Activated T-cell treated with anti-CD3 and anti-CD28 coated beads, Interleukin-2, amount 50 U/mL, for 1 hour (primary cell): ENCODE results near the gene CTBP2.

Experiments
- DNase-seq: peaks from one replicate; pipeline ENCODE4 v3.0.0-alpha.2; 2020

The CTBP2 gene

GRCh38 chr10:125159932-125160855 is at the start of gene CTBP2:
Gene CTBP2, minus strand, starts transcription at chr10:125160563.
- no peak for DNase-seq

DNA sequence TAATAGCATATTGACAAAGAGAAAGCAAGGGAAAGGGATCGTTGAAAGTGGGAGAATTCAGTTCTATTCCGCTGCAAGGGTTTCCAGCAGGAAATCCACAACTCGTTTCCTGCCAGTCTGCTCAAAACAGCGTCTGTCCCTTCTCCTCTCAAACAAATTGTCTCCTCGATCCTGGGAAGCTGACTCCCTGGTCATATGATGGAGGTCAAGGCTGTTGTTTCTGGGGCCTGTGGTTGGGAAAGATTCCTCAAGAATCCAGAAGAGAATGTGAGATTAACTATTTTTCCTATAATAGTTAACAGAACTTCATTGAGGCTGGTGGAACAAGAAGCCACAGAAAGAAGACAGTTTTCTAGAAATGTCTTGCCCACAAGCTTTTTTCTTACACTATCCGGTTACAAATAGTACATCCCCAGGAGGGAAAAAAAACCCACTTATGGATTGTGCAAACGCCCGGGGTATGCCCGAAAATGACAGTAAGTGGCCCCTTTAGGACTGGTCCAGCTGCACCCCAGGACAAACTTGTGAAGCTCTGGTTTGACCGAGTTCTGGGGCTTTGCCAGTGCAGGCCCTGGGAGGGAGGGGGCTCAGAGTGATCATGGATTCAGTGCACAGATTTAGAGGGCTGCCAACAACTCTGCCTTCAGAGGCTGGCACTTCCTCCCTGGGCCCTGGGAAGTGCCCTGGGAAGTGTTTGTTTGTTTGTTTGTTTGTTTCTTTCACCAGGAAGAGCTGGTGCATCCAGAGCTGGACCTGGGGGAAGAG is 49.4 kb upstream of the CTBP2 start:
- no peak for DNase-seq

GRCh38 chr10:125208854-125209565 is 48.6 kb upstream of the CTBP2 start:
- DNase-seq: no peak

GRCh38 chr10:125206623-125207022 is 46.3 kb upstream of the CTBP2 start:
- no peak for DNase-seq

DNA sequence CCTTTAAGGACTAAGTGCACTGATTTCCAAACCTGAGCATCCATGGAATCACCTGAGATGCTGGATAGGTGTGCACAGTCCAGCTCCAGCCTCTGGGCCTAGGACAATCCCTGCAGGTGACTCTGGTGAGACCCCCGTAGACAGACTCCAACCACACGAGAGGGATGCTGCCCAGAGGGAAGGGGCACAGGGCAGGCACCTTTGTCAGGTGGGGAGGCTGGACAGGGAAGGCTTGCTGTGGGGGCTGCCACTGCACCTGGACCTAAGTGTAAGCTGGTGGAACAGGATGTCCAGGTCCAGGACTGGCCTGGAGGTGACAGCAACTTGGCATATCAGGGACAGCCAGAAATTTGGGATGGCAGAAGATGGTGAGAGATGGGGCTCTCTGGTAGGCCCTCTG is 45.1 kb upstream of the CTBP2 start:
- DNase-seq: no peak

- DNase-seq: no peak
Observed at GRCh38 chr10:125204400-125204799, 44.0 kb upstream of the CTBP2 start.

DNA sequence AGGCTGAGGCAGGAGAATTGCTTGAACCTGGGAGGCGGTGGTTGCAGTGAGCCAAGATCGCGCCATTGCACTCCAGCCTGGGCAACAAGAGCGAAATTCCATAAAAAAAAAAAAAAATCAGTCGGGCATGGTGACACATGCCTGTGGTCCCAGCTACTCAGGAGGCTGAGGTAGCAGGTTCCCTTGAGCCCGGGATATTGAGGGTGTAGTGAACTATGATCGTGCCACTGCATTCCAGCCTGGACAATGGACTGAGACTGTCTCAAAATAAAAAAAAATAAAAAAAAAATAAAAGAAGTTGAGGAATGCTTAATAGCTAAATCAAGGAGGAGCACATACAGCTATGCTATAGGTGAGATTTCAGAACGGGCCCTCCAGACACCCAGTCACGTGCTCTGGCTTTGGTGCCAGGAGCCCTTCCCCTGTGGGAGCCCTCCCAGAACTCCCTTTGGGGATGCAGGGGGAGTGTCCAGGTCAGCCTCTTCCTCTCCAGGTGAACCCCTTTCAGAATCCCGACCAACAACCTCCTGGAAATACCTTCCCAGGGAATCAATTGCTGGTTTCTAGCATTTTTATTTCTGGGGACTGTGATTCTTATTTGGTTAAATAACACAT is 42.9 kb upstream of the CTBP2 start:
- DNase-seq: no peak

- no peak for DNase-seq
Observed at GRCh38 chr10:125201791-125202622, 41.6 kb upstream of the CTBP2 start.

DNA sequence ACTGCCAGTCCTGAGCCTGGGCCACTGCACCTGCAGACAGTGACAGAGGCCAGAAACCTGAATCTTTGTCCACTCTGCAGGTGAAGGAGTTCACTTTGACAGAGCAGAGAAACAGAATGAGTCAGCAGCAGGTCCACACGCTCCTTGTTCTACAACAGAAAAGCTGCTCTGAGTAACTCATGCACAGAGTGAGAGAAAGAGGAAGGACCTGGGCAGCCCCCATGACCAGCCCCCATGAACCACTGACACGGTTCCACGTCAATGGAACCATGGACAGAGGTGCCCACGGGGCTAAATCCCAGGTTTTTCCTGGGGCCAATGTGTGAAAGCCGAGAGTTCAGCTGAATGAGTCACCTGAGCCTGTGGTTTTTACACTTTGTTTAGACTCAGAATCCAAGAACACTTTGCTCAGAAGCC is 40.8 kb upstream of the CTBP2 start:
- no peak for DNase-seq

- no peak for DNase-seq
Observed at GRCh38 chr10:125200396-125200795, 40.0 kb upstream of the CTBP2 start.

DNA sequence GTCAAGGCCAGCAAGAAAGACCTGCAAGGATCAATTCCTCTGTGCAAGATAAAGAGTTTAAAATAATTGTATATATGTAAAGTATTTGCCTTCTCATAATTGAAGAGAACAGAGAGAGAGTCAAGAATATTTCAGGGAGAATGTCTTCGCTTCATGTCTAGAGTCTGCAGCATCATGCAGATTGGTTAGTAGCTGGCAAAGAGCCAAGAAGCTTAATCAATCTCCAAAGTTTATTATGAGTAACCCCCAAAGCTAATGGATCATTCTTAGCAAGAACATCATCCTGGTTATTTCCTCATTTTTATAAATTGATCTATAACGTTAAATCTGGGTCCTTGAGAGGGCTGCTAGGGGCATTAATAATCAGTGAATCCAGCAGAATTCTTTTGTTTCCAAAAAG is 38.9 kb upstream of the CTBP2 start:
- no peak for DNase-seq

DNA sequence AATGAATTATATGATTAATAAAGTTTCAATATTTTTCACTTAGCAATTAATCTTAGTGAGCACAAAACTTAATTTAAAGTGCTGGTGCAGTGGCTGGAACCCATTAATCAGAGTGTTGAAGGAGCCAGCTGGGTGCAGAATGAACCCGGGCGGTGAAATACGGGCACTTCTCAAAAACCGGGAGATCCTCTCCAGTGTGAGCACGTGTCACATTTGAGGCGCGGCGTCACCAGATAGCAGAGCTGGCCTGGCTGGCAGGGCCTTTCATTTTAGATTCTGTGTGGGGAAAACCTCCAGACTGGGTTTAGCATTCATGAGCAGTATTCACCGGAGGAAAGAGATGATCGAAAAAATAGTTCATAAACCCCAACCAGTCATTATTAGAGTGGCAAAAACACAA is 34.5 kb upstream of the CTBP2 start:
- DNase-seq: no peak

GRCh38 chr10:125193306-125193877 is 33.0 kb upstream of the CTBP2 start:
- no peak for DNase-seq

DNA sequence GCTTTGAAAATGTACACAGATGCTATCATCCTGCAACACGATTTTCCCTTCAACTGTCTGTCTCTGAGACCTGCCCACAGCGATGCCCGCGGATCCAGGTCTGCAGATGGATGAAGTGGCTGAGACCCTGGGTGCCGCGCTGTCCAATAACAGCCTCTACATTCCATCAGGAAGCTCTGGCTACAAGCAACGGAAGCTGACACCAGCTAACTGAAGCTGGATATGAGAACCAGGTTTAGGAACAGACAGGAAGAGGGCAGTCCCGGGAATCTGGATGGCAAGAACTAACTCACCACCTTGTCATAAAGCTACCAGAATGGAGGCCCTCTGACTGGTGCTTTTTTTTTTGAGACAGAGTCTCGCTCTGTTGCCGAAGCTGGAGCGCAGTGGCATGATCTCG is 32.3 kb upstream of the CTBP2 start:
- no peak for DNase-seq

GRCh38 chr10:125192005-125192404 is 31.6 kb upstream of the CTBP2 start:
- no peak for DNase-seq

DNA sequence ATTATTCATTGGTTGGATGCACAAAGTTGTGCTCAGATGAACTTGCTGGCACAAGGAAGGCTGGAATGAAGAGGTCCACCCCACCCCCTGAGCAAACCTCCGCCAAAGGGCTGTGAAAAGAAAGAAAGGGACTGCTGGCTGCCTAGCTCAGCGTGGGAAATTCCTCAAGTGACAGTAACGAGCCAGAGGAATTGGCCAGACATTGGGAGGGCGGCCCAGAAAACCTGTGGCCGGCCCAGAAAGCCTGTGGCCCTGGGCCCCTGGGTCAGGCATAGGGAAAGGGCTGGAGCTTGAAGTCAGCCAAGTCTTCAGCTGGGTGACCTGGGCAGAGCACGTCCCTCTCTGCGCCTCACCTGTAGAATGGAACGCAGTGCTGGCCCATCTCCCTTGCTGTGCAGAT is 30.6 kb upstream of the CTBP2 start:
- DNase-seq: no peak

DNA sequence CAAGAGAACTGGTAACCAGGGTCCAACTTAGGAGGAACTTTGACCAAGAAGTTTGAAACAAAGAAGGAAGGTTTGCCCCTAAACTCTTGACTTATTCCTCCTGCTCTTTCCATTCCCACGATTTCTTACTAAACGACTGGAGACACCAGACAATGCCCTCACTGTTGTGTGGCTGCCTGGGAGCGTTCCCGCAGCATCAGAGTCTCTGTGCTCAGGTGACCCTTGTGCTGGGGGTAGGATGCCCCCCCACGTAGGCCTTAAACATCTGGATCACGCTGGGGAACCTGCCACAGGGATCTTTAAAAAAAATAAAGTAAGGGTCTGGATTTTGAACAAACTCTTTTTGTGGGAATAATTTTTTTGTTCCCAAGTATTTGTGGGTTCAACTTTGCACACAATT is 30.1 kb upstream of the CTBP2 start:
- no peak for DNase-seq

DNA sequence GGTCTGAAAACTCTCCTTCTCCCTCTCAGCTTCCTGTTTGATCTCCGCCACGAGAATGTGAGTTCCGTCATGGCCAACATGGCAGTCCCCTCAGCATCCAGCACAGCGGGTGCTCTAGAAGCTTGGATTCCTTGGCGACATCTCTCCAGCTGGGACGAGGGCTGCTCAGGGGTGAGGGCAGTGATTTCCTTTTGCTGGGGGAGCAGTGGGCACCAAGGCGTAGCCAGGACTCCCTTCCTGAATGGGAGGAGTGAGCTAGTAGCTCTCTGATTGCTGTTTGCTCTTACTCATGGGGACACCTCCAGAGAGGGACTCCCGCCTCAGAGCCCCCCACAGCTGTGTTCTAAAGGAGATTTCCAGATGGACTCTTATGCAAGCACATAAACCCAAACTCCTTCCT is 28.8 kb upstream of the CTBP2 start:
- no peak for DNase-seq

DNA sequence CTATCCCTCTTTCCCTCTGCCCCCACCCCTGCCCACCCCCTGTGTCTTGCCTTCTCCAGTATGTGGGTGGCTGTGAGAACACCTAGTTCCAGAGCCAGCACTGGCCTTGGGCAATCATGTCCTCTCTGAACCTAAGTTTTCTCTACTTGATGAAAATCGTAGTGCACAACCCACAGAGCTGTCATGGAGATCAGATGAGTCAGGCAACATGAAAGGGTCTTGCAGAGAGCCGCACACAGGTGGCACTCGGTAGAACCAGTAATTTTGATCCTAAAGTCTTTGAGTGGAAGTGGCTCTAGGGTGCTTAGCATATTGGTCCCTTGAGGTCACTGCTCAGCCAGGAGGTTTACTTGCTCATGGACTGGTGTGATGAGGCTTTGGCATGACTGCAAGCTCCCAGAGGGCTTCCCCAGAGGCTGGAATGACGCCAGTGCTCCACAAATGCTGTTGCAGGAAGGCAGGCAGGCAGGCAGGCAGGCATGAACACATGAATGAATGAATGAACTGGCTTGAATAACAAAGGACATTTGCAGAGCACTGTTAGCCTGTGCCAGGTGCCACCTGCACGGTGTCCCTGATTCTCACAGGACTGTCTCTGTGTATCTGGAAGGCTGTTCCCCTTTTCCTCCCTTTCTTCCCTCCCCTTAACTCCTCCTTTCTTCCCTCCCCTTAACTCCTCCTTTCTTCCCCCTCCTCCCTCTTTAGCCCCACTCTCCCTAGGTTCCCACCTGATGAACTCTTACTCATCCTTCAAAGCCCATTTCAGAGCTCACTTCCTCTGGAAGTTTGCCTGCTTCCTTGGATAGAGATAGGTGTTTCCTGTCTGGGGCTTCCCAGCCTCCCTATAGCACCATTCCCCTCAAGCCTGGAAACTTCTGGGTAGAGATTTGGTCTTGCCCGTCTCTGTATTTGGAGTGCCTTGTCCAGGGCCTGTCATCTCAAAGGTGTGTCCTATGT is 27.2 kb upstream of the CTBP2 start:
- DNase-seq: no peak

DNA sequence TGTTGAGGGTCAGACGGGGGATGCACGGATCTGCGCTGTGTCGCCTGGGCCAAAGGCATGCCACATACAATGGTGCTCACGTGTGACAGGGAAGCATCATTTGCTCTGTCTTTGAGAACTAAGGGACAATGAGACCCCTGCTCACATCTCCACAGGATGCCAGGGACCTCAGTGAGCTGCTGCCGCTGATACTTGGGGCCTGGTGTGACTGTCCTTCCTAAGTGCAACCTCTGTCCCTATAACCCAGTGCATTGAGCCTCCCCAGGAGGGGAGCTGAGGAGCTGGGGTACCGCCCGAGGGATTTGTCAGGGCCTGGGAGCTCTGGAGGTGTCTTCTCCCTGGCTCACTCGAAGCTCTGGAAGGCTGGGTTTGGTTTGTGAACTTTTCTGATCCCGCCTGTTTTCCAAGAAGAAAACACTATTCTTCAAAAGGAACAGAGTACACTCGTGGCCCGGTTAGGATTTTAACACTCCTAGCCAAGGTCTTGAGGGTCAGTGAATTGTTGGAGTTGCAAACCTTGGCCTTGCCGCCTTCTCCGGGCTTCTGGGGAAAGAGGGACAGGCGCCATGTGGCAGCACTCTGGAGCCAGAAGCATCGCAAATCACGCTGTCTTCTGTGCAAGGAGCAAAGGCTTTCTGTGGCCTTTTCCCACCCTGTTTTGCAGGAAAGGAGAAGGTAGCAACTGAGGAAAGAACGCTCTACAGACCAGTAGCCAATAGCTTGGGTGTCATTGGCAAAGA is 26.2 kb upstream of the CTBP2 start:
- DNase-seq: no peak
